NCI-H460 (cell line): ENCODE measurements around the gene IRF2. TPM values are rescaled to one million over a fixed set of nuclear protein-coding genes. Genes with fewer than 3 reads are reported as not detected.
A peak's percentile ranks its signal among the peaks of the same experiment; 100 is the strongest.

Experiments used
- DNase-seq: peaks from one replicate; pipeline ENCODE4 v3.0.0-alpha.2; 2016; ENCODE audit warnings: low read depth; ENCODE audit errors: extremely low read depth
- total RNA-seq: library from RNA; depleted of rRNA; stranded (reverse); fragments of >200 nt; shearing (Covaris generic); gene quantifications from 2 replicates; pipeline ENCODE4 v1.2.3, GENCODE V29; 2014

The IRF2 gene
- total RNA-seq, 1 experiment from 2014 or later: 27.2 TPM

GRCh38 chr4:184475498-184475897 lies 1.1 kb upstream of the IRF2 start:
- DNase-seq: no peak

DNA sequence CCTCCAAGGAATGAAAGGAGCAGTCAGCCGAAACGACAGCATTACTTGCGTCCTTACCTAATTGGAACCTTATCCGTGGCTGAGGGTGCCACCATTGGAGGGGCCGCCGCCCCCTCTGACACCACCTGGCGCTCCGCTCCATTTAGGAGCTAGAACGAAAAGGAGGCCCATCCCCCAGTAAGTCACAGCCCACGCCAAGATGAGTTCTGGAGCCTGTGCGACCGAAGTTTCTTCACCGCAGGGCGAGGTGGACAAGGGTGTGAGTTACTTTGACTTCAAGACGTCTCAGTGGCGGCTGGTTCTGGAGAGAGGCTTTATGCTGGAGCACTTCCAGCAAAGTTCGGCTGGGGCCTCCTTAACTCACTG lies 729 bp upstream of the IRF2 start:
- peak; percentile 2 for DNase-seq

DNA sequence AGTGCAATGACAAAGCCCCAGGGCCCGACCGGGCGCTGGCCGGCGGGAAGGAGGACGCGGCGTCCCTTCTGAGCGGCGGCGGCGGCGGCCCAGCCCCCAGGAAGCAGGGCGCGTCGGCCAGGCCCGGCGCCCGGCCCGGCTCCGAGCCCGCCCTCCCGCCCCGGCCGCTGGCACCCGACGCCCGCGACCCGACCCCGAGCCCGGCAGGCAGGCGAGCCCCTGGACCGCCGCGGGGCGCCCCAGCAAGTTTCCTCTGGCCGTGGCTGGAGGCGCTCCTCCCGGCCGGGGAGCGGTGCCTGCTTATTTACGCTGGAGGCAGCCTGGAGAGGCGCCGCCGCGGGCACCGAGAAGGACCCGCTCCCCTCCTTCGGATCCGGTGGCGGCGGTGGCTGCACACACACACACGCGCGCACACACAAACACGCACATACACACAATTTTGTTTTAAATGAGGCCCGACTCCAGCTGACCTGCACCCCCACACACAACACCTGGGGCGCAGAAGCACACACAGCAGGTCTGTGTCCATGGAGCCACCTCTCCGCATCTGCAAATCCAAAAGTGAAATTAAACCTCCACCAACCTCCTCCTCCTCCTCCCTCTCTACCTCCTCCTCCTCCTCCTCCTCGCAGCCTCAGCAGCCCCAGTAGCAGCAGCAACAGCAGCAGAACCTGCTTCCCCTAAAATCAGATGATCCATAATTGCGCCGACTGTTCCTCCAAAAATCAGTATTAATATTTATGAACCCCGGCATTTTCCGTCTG lies 669 bp downstream of the IRF2 start:
- DNase-seq: no peak

GRCh38 chr4:184472614-184473498 lies 1.5 kb downstream of the IRF2 start:
- DNase-seq: no peak

DNA sequence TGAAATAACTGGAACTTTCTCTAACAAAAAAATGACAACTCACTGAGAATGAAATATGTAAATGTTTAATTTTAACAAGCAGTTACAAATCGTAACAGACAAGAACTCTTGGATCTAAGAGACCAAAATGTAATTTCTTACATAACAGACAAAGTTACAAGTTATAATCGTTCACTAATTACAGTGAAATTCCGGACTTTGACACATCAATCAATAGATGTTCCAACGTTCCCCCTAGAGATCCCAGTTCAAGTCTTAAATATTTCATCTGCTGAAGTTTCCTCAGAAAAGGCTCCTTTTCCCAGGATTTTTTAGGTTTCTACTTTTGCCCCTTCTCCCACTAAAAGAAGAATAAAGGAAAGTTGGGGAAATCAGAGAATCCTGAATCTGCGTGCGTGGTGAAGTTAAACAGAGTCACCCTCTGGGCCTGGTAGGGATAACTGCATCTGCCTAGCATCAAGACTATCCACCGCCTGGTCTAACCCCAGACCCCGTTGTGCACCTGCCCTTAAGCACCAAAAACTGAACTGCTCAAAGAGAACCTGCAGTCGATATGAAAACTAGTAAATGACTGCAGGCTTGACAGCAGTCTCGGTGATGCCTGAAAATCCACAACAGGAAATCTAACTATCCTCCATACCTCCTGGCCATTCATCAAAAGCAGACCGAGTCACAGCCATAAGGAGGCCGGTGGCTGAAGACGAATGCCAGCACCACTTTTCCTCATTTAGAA lies 2.3 kb downstream of the IRF2 start:
- no peak for DNase-seq

- DNase-seq: no peak
Measured at GRCh38 chr4:184470785-184471110, 3.6 kb downstream of the IRF2 start.

- no peak for DNase-seq
Measured at GRCh38 chr4:184466634-184467033, 7.7 kb downstream of the IRF2 start.

- no peak for DNase-seq
Measured at GRCh38 chr4:184464759-184465454, 9.4 kb downstream of the IRF2 start.

GRCh38 chr4:184463856-184464255 lies 10.5 kb downstream of the IRF2 start:
- DNase-seq: no peak

DNA sequence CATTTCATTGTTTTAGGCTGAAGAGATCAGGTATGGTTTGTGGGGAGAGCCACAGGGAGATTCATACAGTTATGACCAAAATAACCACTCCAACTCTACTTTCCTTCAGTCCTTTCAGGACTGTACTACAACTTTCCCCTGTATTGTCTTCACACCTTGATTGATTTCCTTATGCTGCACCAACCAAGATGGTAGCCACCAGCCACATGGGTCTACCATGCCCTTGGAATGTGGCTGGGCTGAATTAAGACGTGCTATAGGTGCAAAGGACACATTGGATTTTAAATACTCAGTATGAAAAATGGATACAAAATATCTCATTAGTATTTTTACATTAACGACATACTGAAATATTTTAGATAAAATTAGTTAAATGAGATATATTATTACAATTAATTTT lies 11.2 kb downstream of the IRF2 start:
- no peak for DNase-seq

DNA sequence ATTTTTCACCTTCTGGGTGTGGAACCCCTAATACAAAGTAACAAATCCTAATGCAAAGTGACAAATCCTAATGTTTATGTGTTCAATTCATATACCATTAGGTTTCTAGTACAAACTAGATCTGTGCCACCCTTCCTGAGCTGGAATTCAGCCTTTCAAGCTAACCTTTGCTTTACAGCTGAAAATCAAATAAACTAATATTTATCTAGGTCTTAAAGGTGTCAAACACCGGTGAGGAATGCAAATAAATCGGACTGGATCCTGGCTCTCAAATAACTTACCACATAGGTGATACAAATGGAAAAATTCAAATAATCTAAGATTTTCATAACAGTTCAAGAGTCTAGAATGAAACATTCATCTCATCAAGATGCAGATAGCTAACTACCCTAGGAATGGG lies 11.6 kb downstream of the IRF2 start:
- DNase-seq: no peak

- DNase-seq: no peak
Measured at GRCh38 chr4:184461711-184462441, 12.5 kb downstream of the IRF2 start.

- no peak for DNase-seq
Measured at GRCh38 chr4:184460499-184461285, 13.7 kb downstream of the IRF2 start.

DNA sequence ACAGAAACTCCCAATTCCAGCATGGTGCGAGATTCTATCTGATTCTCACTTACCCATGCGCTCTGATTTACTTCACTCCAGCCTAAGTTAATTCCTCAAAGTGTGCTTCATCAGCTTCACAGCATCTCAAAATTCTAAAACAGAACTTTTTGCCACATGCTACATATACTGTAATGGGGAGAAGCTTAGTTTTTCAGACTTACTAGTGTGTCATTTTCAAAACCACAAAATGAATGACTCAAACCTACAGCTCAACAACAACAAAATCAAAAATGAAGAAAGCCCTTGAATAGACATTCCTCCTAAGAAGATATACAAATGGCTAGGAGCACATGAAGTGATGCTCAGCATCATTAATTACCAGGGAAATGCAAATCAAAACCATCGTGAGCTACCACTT lies 14.9 kb downstream of the IRF2 start:
- DNase-seq: no peak

- DNase-seq: no peak
Measured at GRCh38 chr4:184457535-184458249, 16.7 kb downstream of the IRF2 start.

DNA sequence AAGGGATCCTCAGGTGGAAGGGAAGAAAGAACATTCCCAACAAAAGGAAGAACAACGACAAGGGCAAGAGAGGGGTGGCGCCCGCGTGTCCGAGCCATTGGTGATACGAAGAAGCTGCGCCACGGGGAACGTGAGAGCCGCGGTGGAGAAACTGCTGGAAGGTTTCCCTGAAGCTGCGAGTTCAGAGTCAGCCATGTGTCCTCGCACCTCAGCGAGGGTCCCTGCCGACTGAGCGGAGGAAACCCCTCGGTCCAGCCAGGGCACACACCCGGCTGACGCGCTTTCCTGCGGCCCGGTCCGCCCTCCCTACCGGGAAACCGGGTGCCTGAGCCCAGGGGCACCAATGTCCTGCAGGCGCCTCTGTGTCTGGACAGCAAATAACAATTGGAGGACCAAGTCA lies 18.0 kb downstream of the IRF2 start:
- no peak for DNase-seq

GRCh38 chr4:184455299-184455698 lies 19.1 kb downstream of the IRF2 start:
- DNase-seq: no peak

- no peak for DNase-seq
Measured at GRCh38 chr4:184453365-184454160, 20.8 kb downstream of the IRF2 start.
